NCI-H1105 treated with DMSO at 0.1 percent for 48 hours (cell line): ENCODE measurements around the gene OIT3.
"Not testable (repeated sequence)": the region's sequence is repeated elsewhere in the genome, so short reads cannot be mapped to it uniquely, and the experiment has no call there.

Source experiments
- DNase-seq: peaks from one replicate; lab custom pipeline; 2025; lab: John Stamatoyannopoulos, UW

The OIT3 gene

DNA sequence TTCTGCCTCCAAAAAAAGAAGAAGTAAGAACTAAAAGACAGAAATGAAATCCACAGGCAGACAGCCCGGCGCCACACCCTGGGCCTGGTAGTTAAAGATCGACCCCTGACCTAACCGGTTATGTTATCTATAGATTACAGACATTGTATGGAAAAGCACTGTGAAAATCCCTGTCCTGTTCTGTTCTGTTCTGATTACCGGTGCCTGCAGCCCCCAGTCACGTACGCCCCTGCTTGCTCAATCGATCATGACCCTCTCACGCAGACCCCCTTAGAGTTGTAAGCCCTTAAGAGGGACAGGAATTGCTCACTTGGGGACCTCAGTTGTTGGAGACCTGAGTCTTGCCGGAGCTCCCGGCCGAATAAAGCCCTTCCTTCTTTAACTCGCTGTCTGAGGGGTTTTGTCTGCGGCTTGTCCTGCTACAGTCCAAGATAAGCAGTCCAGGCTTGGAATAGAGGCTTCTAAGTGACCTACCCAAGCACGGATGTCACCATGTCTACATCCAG lies 10.5 kb downstream of the OIT3 start:
- DNase-seq = not testable (repeated sequence)

DNA sequence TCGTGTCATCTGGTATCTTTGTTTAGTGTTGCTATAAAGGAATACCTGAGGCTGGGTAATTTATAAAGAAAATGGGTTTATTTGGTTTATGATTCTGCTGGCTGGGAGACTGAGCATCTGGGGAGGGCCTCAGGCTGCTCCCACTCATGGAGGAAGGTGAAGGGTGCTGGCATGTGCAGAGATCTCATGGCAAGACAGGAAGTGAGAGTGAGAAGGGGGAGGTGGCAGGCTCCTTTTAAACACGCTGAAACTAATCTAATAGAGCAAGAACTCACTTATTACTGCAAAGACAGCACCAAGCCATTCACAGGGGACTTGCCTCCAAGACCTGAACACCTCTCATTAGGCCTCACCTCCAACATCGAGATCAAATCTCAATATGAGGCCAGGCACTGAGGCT lies 11.3 kb downstream of the OIT3 start:
- no peak for DNase-seq

DNA sequence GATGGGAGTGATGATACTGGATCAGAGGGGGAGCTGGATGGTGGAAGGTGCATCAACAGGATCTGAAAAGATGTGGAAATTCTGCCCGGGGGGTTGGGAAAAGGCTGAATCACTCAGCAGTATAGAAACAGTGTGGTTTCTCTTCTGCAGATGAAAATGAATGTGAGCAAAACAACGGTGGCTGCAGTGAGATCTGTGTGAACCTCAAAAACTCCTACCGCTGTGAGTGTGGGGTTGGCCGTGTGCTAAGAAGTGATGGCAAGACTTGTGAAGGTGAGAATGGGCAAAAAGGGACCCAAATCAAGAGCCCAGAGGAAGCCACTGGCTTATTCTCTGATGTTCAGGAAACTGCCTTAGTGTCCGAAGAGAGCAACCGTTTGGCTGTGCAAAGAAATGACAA lies 12.9 kb downstream of the OIT3 start:
- DNase-seq = no peak

DNA sequence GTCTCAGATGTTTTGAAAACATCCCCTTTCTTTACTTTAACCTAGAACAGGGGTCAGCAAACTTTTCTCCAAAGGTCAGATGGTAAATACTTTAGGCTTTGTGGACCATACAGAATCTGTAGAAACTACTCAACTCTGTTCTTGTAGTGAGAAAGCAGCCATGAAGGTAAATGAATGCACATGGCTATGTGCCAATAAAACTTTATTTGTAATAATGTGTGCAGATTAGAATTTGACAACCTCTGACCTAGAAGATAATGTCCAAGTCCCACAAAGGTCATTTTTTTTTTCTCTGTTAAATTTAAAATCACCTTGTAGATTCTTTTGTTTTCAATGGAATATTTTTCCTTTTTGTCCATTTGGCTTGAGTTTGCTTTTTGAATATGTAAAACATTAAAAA lies 17.2 kb downstream of the OIT3 start:
- no peak for DNase-seq

DNA sequence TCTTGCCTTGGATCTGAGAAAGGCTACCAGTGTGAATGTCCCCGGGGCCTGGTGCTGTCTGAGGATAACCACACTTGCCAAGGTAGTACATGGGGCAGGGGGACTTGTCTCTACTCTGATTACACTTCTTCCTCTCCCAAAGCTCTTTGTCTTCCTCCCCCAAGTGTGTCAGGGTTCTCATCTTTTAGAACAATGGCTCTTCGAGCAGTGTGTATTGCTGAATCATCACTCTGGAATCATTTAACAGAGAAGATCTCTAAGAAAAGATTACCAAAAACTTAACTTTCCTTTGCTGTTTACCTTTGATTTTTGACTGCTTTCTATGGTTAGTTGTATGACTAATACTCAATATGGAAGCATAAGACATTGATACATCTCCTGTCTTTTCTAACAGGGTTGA lies 18.2 kb downstream of the OIT3 start:
- no peak for DNase-seq

DNA sequence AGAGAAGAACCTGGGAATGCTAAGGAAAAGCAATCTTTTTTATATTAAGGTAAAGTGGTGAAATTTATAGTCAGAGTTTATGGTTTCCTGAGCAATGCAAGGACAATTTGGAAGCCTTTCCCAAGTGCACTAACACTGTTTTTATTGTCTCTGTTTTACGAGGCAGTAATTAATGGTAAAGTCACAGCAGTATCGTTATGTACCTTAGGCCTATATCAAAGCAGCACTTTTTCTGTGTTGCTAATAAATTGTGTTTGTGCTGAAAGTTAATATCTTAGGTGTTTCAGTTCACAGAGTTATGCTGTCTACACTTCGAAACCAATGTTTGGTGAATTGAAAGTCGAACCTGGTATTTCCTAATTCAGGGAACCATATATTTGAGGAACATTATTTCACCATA lies 19.2 kb downstream of the OIT3 start:
- DNase-seq = no peak

DNA sequence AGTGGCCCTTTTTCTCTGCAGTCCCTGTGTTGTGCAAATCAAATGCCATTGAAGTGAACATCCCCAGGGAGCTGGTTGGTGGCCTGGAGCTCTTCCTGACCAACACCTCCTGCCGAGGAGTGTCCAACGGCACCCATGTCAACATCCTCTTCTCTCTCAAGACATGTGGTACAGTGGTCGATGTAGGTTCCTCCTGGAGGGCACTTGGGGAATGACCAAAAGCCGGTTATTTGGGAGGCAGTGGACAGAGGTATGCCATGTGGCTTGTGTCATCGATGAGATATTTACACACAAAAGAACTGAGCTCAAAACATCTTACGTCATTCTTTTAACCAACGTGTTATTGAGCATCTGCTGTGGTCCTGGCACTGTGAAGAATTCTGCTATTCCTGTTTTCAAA lies 19.7 kb downstream of the OIT3 start:
- DNase-seq = no peak

DNA sequence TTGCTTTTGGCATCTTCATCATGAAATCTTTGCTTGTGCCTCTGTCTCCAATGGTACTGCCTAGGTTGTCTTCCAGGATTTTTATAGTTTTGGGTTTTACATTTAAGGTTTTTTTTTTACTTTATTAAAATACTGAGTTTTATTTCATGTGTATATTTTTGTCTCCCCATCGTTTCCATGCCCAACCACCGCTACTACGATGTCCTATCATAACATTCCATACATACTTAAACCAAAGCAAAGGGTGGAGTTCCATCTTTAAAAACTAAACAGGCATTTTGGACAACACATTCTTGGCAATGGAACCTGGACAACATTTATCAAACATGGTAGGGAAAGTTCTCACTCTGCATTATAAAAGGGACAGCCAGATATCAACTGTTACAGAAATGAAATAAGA lies 23.7 kb downstream of the OIT3 start:
- not testable (repeated sequence) for DNase-seq

DNA sequence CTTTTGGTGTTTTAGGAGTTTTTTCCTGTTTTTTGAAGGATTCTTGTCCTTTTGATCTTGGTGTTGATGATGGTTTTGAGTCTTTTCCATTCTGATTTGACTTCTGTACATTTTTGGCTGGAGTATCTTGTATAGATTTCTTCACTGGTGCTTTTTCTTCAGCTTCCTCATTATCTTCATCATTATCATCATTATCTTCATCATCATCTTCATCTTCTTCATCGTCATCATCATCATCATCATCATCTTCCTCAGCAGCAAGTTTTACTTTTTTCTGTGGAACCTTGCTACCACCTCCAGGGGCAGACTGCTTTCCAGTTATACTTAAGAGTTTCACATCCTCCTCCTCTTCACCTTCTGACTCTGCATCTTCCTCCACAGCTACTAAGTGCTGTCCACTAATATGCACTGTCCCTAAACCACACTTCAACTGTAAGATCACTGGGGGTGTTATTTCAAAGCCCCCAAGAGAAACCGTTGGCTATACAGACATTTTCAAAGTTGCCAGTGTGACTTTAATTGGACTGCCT lies 24.3 kb downstream of the OIT3 start:
- DNase-seq = not testable (repeated sequence)

DNA sequence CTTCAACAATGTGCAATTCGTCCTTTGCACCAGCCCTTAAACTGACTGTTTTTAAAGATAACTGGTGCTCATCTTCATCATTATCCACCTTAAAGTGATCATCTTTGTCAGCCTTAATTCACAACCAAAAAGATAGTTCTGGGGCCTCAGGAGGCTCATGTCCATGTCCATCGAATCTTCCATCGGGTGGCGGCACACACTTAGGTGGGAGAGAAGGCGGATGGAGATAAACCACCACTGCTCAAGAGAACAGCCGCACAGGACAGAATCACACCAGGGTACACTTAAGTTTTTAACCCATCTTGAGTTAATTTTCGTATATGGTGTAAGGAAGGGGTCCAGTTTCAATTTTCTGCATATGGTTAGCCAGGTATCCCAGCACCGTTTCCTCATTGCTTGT lies 24.8 kb downstream of the OIT3 start:
- DNase-seq = no peak

DNA sequence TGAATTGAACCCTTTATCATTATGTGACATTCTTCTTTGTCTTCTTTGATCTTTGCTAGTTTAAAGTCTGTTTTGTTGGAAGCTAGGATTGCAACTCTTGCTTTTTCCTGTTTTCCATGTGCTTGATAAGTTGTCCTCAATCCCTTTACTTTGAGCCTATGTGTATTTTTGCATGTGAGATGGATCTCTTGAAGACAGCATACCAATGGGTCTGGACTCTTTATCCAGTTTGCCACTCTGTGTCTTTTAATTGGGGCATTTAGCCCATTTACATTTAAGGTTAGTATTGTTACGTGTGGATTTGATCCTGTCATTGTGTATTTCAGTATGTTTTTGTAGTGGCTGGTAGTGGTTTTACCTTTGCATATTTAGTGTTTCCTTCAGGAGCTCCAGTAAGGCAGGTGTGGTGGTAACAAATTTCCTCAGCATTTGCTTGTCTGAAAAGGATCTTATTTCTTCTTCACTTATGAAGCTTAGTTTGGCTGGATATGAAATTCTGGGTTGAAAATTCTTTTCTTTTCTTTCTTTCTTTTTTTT lies 27.7 kb downstream of the OIT3 start:
- not testable (repeated sequence) for DNase-seq

DNA sequence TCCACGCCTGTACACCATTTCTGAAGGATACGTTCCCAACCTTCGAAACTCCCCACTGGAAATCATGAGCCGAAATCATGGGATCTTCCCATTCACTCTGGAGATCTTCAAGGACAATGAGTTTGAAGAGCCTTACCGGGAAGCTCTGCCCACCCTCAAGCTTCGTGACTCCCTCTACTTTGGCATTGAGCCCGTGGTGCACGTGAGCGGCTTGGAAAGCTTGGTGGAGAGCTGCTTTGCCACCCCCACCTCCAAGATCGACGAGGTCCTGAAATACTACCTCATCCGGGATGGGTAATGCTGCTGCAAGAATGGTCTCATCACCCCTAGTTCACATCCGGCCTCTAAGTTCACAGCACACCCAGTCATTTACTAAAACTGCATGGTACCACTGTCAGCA lies 30.8 kb downstream of the OIT3 start:
- no peak for DNase-seq

DNA sequence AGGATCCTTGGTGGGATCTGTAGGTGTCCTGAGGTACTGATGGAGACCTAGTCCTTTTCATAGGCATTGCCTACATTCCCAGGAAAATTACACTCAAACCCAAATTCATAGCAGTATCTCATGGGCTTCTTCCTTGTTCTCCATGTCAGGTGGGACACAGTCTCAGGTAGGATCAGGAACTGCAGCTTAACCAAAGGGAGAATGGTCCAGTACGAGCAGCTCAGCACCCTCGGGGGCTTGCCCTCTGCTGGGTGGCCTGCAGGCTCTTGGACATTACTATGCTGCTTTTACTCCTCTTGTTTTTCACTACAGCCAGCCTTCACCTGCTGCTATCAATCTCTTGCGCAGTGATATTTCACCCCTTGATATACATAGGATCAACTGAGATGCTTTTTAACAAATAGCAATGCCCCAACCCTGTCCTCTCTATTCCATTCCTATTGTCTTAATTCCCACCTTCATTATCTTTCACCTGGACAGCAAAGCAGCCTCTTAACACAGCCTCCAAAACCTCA lies 32.5 kb downstream of the OIT3 start:
- DNase-seq = no peak

DNA sequence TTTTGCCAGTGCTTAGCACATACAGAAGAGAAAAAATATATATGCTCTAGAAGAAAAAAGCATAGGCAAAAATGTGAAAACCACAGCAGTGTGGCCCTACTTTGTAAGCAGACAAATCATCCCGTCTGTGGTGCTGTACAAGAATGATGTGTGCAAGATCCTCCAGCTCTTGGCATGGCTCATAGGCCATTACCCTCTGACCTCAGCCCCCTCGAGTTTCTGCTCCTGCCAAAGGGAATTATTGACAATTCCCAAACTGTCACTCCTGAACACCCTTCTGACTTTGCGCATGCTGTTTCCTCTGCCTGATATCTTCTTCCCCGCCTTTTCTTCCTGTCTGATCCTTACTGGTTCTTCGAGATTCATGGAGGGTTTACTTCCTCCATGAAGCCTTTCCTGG lies 33.9 kb downstream of the OIT3 start:
- no peak for DNase-seq

DNA sequence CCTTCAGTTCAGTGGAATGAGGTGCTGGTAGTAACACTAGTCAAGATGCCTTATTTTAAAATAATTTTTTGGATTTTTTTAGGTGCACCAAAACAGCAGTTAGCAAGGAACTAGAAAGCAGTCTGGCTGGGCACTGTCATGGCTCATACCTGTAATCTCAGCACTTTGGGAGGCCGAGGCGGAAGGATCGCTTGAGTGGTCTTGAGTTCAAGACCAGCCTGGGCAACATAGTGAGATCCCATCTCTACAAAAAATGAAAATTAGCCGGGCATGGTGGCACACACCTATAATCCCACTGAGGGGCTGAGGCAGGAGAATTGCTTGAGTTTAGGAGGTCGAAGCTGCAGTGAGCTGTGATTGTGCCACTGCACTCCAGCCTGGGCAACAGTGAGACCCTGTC lies 35.3 kb downstream of the OIT3 start:
- DNase-seq = no peak

DNA sequence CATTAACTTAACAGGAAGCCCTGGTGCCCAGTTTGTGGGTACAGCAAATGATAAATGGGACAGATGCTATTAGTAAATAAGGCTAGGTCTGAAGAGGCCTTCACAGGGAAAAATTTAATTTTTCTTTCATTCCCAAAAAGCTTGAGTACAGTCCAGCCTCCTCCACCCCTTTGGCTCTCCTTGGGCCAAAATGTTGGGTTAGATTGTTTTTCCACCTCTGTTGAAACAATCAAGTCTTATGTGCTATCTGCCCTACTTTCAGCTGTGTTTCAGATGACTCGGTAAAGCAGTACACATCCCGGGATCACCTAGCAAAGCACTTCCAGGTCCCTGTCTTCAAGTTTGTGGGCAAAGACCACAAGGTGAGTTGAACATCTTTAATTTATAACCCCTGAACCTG lies 36.7 kb downstream of the OIT3 start:
- no peak for DNase-seq

DNA sequence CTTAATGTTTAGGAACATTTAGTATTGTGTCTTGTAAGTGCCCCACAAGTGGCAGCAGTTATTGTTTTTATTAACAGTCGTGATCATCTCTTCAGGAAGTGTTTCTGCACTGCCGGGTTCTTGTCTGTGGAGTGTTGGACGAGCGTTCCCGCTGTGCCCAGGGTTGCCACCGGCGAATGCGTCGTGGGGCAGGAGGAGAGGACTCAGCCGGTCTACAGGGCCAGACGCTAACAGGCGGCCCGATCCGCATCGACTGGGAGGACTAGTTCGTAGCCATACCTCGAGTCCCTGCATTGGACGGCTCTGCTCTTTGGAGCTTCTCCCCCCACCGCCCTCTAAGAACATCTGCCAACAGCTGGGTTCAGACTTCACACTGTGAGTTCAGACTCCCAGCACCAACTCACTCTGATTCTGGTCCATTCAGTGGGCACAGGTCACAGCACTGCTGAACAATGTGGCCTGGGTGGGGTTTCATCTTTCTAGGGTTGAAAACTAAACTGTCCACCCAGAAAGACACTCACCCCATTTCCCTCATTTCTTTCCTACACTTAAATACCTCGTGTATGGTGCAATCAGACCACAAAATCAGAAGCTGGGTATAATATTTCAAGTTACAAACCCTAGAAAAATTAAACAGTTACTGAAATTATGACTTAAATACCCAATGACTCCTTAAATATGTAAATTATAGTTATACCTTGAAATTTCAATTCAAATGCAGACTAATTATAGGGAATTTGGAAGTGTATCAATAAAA lies 38.9 kb downstream of the OIT3 start:
- DNase-seq = no peak

DNA sequence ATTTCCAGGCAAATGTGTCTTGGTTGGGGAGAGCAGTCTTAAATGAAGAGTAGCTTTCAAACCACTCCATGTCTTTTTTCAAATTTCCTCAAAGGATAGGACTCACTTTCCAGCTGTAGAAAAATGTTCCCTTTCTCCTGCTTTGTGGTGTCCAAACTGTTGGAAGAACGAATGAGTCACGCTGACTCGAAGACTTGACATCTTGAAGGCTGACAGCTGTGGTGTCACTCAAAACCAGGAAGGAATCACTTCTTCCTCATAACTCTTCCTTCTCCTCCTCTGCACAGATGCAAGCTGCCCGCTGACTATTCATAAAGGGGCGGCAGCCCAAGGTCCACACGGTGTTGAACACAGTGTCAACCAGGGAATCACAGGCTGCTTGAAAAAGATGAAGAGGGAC lies 41.8 kb downstream of the OIT3 start:
- DNase-seq = no peak

DNA sequence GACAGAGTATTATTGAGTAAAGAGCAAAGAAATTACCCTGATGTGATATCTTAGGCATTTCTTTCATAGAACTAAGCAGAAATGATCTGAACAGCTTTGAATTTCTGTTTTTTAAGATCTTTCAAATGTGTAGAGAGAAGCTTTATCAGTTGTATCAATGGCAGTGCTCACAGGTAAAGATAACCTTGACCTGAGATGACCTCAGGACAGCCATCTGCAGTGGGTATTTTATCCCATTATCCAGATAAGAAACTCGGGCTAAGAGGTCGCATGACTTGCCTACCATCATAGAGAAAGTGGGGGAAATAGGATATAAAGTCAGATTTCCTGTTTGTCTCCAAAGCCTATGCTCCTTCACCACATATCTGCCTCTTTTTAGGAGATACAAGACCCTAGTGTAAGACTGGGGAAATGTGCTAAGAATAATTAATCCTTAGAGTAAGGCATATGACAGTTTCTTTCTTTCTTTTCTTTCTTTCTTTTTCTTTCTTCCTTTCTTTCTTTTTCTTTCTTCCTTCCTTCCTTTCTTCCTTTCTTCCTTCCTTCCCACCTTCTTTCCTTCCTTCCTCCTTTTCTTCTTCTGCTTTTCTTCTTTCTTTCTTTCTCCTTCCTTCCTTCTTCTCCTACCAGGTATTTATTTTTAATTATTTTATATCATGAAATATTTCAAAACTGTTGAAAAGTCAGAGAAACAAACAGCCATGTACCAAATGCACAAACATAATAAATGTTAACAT lies 50.1 kb downstream of the OIT3 start:
- no peak for DNase-seq

DNA sequence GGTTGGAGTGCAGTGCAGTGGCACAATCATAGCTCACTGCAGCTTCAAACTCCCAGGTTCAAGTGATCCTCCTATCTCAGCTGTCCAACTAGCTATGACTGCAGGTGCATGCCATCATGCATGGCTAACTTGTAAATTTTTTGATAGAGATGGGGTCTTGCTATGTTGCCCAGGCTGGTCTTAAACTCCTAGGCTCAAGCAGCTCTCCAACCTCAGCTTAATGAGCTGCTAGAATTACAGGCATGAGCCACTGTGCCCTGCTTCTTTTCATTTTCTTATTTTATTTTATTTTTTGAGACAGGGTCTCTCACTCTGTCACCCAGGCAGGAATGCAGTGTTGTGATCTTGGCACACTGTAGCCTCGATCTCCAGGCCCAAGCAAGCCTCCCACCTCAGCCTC lies 53.4 kb downstream of the OIT3 start:
- DNase-seq = no peak

DNA sequence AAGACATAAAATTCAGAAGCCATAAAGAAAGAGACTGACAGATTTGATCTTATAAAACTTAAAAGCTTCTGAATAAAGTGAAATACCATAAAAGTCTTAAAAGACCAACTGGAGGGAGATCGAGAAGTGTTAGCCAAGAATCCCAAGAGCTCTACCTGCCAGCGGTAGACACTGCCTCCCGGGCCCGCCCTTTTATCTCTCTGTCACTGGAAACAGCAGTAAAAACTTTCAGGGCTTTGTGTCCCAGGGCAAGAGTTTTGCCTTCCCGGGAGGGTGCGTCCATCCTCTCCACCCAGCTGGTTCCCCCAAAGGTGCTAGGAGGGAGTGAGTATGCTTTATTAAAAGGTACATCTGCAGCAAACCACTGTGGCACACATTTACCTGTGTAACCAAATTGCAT lies 55.2 kb downstream of the OIT3 start:
- DNase-seq = no peak

DNA sequence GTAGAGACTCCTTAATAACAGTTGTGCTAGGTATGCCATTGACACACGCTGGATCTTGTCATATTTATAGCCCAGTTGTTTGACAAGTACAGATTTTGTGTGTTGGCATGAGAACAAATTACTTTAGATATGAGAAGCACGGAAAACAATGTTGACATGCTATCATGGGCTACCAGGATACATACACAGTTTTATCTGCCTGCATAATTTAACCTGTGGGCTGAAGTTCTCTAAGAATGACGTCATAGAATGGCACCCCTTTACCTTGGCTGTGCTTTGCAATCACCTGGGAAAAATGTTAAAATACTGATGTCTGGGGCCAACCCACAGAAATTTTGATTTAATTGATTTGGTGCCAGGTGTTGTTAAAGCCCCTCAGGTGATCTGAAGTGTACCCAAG lies 58.2 kb downstream of the OIT3 start:
- no peak for DNase-seq

DNA sequence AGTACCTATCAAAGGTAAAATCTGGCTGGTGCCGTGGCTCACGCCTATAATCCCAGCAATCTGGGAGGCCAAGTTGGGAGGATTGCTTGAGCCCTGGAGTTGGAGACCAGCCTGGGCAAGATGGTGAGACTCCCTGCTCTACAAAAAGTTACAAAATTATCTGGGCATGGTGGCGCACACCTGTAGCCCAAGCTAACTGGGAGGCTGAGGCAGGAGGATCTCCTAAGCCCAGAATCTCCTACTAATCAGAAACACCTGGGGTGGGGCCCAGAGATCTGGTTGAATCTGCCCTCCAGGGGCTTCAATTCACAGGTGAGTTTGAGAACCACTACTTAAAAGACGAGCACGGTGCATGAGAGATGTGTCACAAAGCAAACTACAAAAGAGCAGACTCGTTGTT lies 58.6 kb downstream of the OIT3 start:
- DNase-seq = no peak
